Measurements from ENCODE around the gene DDX11.
"Not testable (repeated sequence)": the region's sequence is repeated elsewhere in the genome, so short reads cannot be mapped to it uniquely, and the experiment has no call there.

DDX11 gene

GRCh38 chr12:31117203-31118011 lies 43.7 kb downstream of the DDX11 start:
- peak; percentile 42 for TF ChIP-seq CTCF (IDR thresholded peaks at IDR 0.05; ENCODE audit: control insufficient read depth, insufficient read depth, low read depth, low read length, missing control alignments)
- DNase-seq (ENCODE audit: low read depth): no peak
- peak overlapping the region; percentile 23 for H3K4me3 ChIP-seq (ENCODE audit: control insufficient read depth, low read depth, low read length)

- DNase-seq (ENCODE audit: low read depth): no peak
- no peak overlapping the region for H3K4me3 ChIP-seq (ENCODE audit: control insufficient read depth, low read depth, low read length)
- TF ChIP-seq CTCF (IDR thresholded peaks at IDR 0.05; ENCODE audit: control insufficient read depth, insufficient read depth, low read depth, low read length, missing control alignments): no peak
Observed at GRCh38 chr12:31118347-31119191, 44.9 kb downstream of the DDX11 start.

DNA sequence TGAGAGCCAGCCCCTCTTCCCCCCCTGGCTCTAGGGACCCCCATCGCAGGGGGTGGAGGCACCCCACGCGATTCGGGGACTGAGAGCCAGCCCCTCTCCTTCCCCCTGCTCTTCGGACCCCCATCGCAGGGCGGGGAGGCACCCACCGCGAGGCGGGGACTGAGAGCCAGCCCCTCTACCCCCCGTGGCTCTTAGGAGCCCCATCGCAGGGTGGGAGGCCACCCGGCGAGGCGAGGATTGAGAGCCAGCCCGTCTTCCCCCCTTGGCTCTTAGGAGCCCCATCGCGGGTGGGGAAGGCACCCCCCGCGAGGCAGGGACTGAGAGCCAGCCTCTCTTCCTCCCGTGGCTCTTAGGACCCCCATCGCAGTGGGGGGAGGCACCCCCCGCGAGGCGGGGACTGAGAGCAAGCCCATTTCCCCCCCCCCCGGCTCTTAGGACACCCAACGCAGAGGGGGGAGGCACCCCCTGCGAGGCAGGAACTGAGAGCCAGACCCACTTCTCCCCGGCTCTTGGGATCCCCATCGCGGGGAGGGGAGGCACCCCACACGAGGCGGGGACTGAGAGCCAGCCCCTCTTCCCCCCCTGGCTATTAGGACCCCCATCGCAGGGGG lies 45.6 kb downstream of the DDX11 start:
- no peak overlapping the region for H3K4me3 ChIP-seq (ENCODE audit: control insufficient read depth, low read depth, low read length)
- TF ChIP-seq CTCF (IDR thresholded peaks at IDR 0.05; ENCODE audit: control insufficient read depth, insufficient read depth, low read depth, low read length, missing control alignments): no peak

GRCh38 chr12:31119803-31120211 lies 46.1 kb downstream of the DDX11 start:
- H3K4me3 ChIP-seq (ENCODE audit: control insufficient read depth, low read depth, low read length): no peak overlapping the region
- TF ChIP-seq CTCF (IDR thresholded peaks at IDR 0.05; ENCODE audit: control insufficient read depth, insufficient read depth, low read depth, low read length, missing control alignments): no peak
- DNase-seq (ENCODE audit: low read depth): no peak

More for the DNA sequence above, 45.6 kb downstream of the DDX11 start:
- DNase-seq (ENCODE audit: low read depth): no peak

GRCh38 chr12:31120392-31121008 lies 46.8 kb downstream of the DDX11 start:
- no peak overlapping the region for H3K4me3 ChIP-seq (ENCODE audit: control insufficient read depth, low read depth, low read length)
- TF ChIP-seq CTCF (IDR thresholded peaks at IDR 0.05; ENCODE audit: control insufficient read depth, insufficient read depth, low read depth, low read length, missing control alignments): no peak
- DNase-seq (ENCODE audit: low read depth): no peak

- not testable (repeated sequence) for H3K4me3 ChIP-seq (ENCODE audit: control insufficient read depth, low read depth, low read length); DNase-seq (ENCODE audit: low read depth)
Observed at GRCh38 chr12:31121022-31121728, 47.5 kb downstream of the DDX11 start.
